Adrenal gland (tissue), 12 donors: ENCODE data around the gene CMIP. TPM values are rescaled to one million over a fixed set of nuclear protein-coding genes. Genes with fewer than 3 reads are reported as not detected.

Experiments
- DNase-seq, 7 donors: peaks; one replicate each; pipeline ENCODE4 v3.0.0-alpha.2; 2019 to 2020
- H3K27ac ChIP-seq, 5 donors: fragments of 200-600 bp; sonication (generic) in 4 of 5; 1 replicate in 3 of 5; 2 replicates in 2 of 5; pipeline versions ENCODE4 v1.5.1 to v1.8.0; 2016 to 2020; ENCODE audit warnings: mild to moderate bottlenecking in 1 of 5
- H3K27me3 ChIP-seq: fragments of 200-600 bp; 2 replicates; pipeline ENCODE4 v1.8.0; 2021
- H3K36me3 ChIP-seq, 2 donors: fragments of 200-600 bp; replicated peaks in 1 of 2; 1 replicate in 1 of 2; 2 replicates in 1 of 2; pipeline versions ENCODE4 v1.5.1 to v1.8.0; 2018 to 2022
- H3K4me1 ChIP-seq, 2 donors: fragments of 200-600 bp; replicated peaks in 1 of 2; 1 replicate in 1 of 2; 2 replicates in 1 of 2; pipeline versions ENCODE4 v1.5.1 to v1.8.0; 2018 to 2021
- H3K4me3 ChIP-seq, 4 donors: fragments of 200-600 bp; sonication (generic) in 3 of 4; one replicate each; pipeline ENCODE4 v1.5.1; 2016 to 2018
- H3K9me3 ChIP-seq, 3 donors: fragments of 200-600 bp; sonication (generic) in 1 of 3; replicated peaks in 1 of 3; 1 replicate in 2 of 3; 2 replicates in 1 of 3; pipeline versions ENCODE4 v1.5.1 to v1.8.0; 2016 to 2021
- POLR2A ChIP-seq, 2 donors: fragments of 450-650 bp; IDR thresholded peaks; one replicate each; pipeline ENCODE4 v1.6.1; 2017; ENCODE audit warnings: antibody characterized with exemption in 2 of 2, mild to moderate bottlenecking in 2 of 2, moderate library complexity in 1 of 2
- WGBS, 4 donors: extraction: QIAGEN DNeasy Blood & Tissue Kit in 2 of 4; methylation state at CpG; one replicate each; pipeline versions ENCODE4 v1.1.5 to v1.1.7; 2013 to 2017; 5-methylcytosine and 5-hydroxymethylcytosine counted together
- intact Hi-C, 2 donors: fragments of 100-400 bp; cut with DNase I; formaldehyde crosslinking; loops; one replicate each; pipeline versions ENCODE4 v1.14.1 to v1.15.0; 2022 to 2023
- polyA plus RNA-seq, 3 donors: library from polyadenylated mRNA; stranded (reverse); fragments of 200-250 nt in 2 of 3; fragments of 350-450 nt in 1 of 3; fragmentation: Illumina TruSeq in 1 of 3; extraction: RNeasy Lipid Tissue Mini Kit (QIAGEN cat#74804) in 1 of 3; gene quantifications; one replicate each; pipeline ENCODE4 v1.2.3, GENCODE V29; 2013 to 2014
- total RNA-seq, 9 donors: library from RNA; depleted of rRNA in 4 of 9; stranded (reverse); fragments of >200 nt in 4 of 9; fragments of 120-200 nt in 1 of 9; fragmentation: NEBNext Ultra II Directional in 1 of 9; extraction: Animal tissue kit (Norgen Biotek cat#: 25700) in 1 of 9; gene quantifications; one replicate each; pipeline versions ENCODE4 v1.1.0 to v1.2.4, GENCODE V29; 2013 to 2023
- TF ChIP-seq, protein P1 (sequence below), 6 experiments: fragments of 450-650 bp in 4 of 6; fragments of 200-600 bp in 2 of 6; sonication (generic) in 1 of 6; IDR thresholded peaks; 1 replicate in 5 of 6; 2 replicates in 1 of 6; pipeline versions ENCODE4 v1.5.1 to v1.8.0; 2016 to 2021; ENCODE audit warnings: antibody characterized with exemption in 6 of 6, mild to moderate bottlenecking in 2 of 6, moderate library complexity in 1 of 6
- donor health status: healthy with polysubstance abuse.
- donor health status: Bipolar disorder and iron deficiency.
- donor health status: DM: yes; HTN: yes; CAD: no.
- donor health status: DM: no; HTN: no; CAD: no.
- donor health status: DM: no; HTN: no; CAD: no.
- donor health status: DM: yes; HTN: yes; CAD: no.

Gene CMIP
- total and polyA plus RNA-seq, 12 donors: 8.1 to 87.9 (median 42.5) TPM

DNA sequence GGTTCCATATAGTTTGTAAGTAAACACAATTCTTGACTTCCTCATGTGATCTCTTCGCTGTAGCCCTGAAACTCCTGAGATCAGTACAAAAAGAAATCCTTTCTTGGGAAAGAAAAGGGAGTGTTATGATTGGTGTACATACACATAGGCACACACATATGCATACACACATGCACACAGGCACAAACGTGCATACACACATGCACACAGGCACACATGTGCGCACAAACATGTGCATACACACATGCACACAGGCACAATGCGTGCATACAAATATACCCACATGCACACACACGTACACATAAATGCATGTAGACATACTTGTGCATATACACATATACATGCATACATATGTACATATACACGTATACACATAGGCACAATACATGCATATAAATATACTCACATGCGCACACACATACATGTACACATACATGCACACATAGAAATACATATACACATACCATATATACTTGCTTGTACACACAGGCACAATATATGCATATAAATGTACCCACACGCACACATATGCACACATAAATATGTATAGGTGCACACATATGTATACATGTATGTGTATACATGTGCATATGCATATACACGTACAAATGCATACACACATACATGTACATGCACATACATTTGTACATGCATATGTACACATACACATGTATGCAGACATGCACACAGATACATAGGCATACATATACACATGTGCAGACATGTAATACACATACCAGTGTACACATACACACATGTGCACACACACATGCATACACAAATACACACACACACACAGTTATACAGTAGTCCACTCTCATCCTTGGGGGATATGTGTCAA is 26.4 kb downstream of the CMIP start:
- DNase-seq: no peak
- H3K4me3 ChIP-seq: no peak overlapping the region
- H3K27ac ChIP-seq: peak overlapping the region in 2 of 5 donors; percentile 65 to 78
- intact Hi-C loops: no loop called here
- TF ChIP-seq POLR2A (IDR thresholded peaks at IDR 0.05): no peak
- TF ChIP-seq, protein P1, sequence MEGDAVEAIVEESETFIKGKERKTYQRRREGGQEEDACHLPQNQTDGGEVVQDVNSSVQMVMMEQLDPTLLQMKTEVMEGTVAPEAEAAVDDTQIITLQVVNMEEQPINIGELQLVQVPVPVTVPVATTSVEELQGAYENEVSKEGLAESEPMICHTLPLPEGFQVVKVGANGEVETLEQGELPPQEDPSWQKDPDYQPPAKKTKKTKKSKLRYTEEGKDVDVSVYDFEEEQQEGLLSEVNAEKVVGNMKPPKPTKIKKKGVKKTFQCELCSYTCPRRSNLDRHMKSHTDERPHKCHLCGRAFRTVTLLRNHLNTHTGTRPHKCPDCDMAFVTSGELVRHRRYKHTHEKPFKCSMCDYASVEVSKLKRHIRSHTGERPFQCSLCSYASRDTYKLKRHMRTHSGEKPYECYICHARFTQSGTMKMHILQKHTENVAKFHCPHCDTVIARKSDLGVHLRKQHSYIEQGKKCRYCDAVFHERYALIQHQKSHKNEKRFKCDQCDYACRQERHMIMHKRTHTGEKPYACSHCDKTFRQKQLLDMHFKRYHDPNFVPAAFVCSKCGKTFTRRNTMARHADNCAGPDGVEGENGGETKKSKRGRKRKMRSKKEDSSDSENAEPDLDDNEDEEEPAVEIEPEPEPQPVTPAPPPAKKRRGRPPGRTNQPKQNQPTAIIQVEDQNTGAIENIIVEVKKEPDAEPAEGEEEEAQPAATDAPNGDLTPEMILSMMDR (IDR thresholded peaks at IDR 0.05): no peak
- 89 to 92% (median 90%) methylated on average over 9 of the region's 9 CpGs for WGBS, 4 donors
- peaks cover 32 to 75% of the 10 kb centered on the region in 2 donors for H3K4me1 ChIP-seq
- H3K9me3 ChIP-seq: no peaks in the 10 kb centered on the region
- H3K27me3 ChIP-seq: no peaks in the 10 kb centered on the region
- H3K36me3 ChIP-seq: peaks cover 0 to 10% of the 10 kb centered on the region in 2 donors

DNA sequence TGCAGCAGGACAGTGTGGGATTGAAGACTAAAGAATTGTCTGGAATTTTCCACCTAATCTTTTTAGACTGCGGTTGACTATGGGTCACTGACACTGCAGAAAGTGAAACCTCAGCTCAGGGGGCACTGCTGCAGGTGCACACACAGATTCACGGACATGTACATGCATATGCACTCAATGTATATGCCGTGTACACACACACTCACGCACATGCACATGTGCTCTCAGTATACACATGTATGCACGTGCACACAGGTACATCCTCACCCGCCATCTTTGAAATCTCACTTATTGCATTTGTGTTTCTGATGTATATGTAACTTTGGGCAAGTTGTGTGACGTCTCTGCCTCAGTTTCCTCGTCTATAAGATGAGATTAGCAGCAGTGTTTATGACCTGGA is 27.3 kb downstream of the CMIP start:
- no peak overlapping the region for H3K4me3 ChIP-seq
- H3K9me3 ChIP-seq: no peaks in the 10 kb centered on the region
- peak overlapping the region in 1 of 5 donors; percentile 48 for H3K27ac ChIP-seq
- H3K4me1 ChIP-seq: peaks cover 32 to 74% of the 10 kb centered on the region in 2 donors
- H3K27me3 ChIP-seq: no peaks in the 10 kb centered on the region
- peaks cover 0 to 10% of the 10 kb centered on the region in 2 donors for H3K36me3 ChIP-seq
- no peak for TF ChIP-seq POLR2A (IDR thresholded peaks at IDR 0.05)
- TF ChIP-seq, protein P1 (IDR thresholded peaks at IDR 0.05): no peak
- DNase-seq: no peak
- intact Hi-C loops: no loop called here
- 91 to 95% (median 93%) methylated on average over 8 of the region's 8 CpGs for WGBS, 4 donors

GRCh38 chr16:81472391-81472790 is 27.8 kb downstream of the CMIP start:
- Histone ChIP-seq H3K27ac (peak overlapping the region in 3 of 5 donors; percentile 8 to 79 (median 52)), H3K36me3 (peaks cover 0 to 10% of the 10 kb centered on the region in 2 donors), H3K9me3 (no peaks in the 10 kb centered on the region), H3K4me1 (peaks cover 32 to 74% of the 10 kb centered on the region in 2 donors), H3K4me3 (no peak overlapping the region), H3K27me3 (no peaks in the 10 kb centered on the region)
- DNase-seq: no peak
- TF ChIP-seq POLR2A (IDR thresholded peaks at IDR 0.05): no peak
- TF ChIP-seq, protein P1 (IDR thresholded peaks at IDR 0.05): no peak
- intact Hi-C loops: no loop called here
- WGBS, 4 donors: 86 to 94% (median 92%) methylated on average over 3 to 7 of the region's 7 CpGs

- H3K27ac ChIP-seq: peak overlapping the region in 3 of 5 donors; percentile 8 to 79 (median 52)
- no peak overlapping the region for H3K4me3 ChIP-seq
- DNase-seq: peak in 1 of 7 donors; percentile 73
- 68 to 73% (median 71%) methylated on average over 12 to 14 of the region's 14 CpGs for WGBS, 4 donors
- TF ChIP-seq, protein P1 (IDR thresholded peaks at IDR 0.05): no peak
- TF ChIP-seq POLR2A (IDR thresholded peaks at IDR 0.05): no peak
- H3K9me3 ChIP-seq: no peaks in the 10 kb centered on the region
- peaks cover 0 to 10% of the 10 kb centered on the region in 2 donors for H3K36me3 ChIP-seq
- no peaks in the 10 kb centered on the region for H3K27me3 ChIP-seq
- peaks cover 32 to 80% of the 10 kb centered on the region in 2 donors for H3K4me1 ChIP-seq
- intact Hi-C loops: no loop called here
These were observed 28.5 kb downstream of the CMIP start for GRCh38 chr16:81473066-81473488.
